C4-2B (cell line): Measurements from ENCODE around the gene PPP1R2C.

Experiments used
- H3K27ac ChIP-seq: fragments of 450-650 bp; 2 replicates; pipeline ENCODE4 v1.5.1; 2017
- ZFX ChIP-seq: fragments of 450-650 bp; IDR thresholded peaks from 2 replicates; pipeline ENCODE4 v1.6.1; 2017
- TF ChIP-seq, protein P1 (sequence below): fragments of 450-650 bp; conservative IDR thresholded peaks from 2 replicates; pipeline ENCODE4 v1.5.1; 2017; ENCODE audit warnings: mild to moderate bottlenecking

Gene PPP1R2C

DNA sequence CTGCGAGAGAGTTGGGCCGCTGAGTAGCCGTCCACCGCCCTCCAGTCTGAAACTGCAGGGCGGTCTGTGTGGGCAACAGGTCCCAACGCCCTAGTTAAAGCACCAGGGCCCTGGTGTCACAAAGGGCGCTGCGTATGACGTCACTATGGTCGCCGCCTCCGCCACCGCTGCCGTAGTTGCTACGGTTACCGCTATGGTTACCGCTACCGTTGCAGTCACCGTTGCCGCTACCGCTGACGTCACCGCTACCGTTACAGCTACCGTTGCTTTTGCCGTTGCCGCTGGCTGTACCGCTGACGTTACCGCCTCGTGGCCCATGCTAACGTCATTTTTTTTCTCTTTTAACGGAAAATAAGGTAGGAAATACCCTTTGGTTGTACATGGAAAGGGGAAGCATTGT is at the start of gene PPP1R2C:
TSS of gene PPP1R2C (minus strand) at position 68 of the 400 bp plus-strand sequence. CDS start 84 bp downstream, outside the sequence.
- TF ChIP-seq, protein P1, sequence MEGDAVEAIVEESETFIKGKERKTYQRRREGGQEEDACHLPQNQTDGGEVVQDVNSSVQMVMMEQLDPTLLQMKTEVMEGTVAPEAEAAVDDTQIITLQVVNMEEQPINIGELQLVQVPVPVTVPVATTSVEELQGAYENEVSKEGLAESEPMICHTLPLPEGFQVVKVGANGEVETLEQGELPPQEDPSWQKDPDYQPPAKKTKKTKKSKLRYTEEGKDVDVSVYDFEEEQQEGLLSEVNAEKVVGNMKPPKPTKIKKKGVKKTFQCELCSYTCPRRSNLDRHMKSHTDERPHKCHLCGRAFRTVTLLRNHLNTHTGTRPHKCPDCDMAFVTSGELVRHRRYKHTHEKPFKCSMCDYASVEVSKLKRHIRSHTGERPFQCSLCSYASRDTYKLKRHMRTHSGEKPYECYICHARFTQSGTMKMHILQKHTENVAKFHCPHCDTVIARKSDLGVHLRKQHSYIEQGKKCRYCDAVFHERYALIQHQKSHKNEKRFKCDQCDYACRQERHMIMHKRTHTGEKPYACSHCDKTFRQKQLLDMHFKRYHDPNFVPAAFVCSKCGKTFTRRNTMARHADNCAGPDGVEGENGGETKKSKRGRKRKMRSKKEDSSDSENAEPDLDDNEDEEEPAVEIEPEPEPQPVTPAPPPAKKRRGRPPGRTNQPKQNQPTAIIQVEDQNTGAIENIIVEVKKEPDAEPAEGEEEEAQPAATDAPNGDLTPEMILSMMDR = no peak
- no peak for TF ChIP-seq ZFX

DNA sequence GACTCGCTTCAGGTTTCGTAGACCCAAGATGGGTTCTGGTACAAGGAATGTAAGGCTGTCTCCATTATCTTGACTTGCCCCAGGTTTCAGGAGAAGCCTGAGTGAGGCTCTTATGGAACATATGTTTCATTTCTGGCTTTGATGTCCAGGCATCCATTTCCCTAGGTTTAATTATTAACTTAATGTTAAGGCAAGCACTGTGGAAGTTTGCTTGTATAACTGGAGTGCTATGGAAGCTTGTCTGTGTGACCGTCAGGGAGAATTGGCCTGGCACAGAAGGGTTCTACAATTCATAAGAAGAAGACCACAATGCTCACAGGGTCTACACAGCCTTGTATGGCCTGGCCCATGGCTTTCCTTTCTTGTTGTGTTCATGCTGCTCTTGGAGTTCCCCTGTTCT is 47.2 kb upstream of the PPP1R2C start:
- H3K27ac ChIP-seq = no peak overlapping the region
- TF ChIP-seq ZFX = no peak
- TF ChIP-seq, protein P1 = no peak

More for the DNA sequence above, at the start of gene PPP1R2C:
- H3K27ac ChIP-seq = no peak within 1 kb of the TSS

DNA sequence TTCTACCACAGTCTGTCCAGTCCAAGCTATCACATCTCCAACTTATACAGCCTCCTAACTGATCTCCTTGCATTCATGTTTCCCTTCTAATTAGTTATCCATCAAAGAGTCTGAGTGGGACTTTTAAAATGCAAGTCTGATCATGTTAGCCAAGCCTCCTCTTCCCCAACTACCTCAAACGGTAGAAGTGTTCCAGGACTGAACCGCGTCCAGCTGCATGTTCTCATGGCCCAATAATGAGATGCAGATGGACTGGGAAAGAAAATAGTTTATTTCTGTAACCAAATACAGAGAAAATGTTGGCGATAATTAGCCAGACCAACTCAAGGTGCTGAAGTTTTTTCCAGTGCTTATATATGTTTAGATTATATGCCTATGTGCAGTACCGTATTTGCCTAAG is 46.6 kb upstream of the PPP1R2C start:
- TF ChIP-seq, protein P1 = no peak
- no peak for TF ChIP-seq ZFX
- H3K27ac ChIP-seq = no peak overlapping the region

DNA sequence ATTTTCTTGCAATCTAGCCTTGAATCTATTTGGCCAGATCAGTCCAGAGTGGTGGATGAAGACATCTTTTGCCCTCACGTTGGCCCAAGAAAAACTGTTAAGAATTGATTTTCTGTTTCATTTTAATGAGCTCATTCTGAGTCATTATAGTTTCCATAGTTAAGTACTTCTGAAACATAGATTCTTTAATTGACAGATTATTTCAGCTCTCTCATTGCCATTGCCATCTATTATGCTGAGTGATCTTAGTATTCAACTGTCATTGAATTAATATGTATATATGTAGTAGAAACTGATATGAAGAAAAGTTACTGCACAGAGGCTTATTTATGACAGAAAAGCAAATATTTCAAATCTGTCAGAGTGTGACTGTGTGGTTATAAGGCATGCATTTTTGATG is 45.5 kb upstream of the PPP1R2C start:
- TF ChIP-seq, protein P1 = no peak
- TF ChIP-seq ZFX = no peak
- no peak overlapping the region for H3K27ac ChIP-seq

DNA sequence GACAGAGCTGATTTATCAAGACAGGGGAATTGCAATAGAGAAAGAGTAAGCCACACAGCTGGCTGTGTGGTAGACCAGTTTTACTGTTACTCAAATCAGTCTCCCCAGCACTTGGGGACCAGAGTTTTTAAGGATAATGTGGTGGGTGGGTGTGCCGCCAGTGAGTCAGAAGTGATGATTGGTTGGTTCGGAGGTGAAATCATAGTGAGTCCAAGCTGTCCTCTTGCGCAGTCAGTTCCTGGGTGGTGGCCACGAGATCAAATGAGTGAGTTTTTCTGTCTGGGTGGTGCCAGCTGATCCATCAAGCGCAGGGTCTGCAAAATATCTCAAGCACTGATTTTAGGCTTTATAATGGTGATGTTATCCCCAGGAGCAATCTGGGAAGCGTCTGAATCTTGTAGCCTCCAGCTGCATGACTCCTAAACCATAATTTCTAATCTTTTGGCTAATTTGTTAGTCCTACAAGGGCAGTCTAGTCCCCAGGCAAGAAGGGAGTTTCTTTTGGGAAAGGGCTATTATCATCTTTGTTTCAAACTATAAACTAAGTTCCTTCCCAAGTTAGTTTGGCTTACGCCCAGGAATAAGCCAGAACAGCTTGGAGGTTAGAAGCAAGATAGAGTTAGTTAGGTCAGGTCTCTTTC is 44.0 kb upstream of the PPP1R2C start:
- TF ChIP-seq, protein P1 = no peak
- no peak for TF ChIP-seq ZFX
- no peak overlapping the region for H3K27ac ChIP-seq

DNA sequence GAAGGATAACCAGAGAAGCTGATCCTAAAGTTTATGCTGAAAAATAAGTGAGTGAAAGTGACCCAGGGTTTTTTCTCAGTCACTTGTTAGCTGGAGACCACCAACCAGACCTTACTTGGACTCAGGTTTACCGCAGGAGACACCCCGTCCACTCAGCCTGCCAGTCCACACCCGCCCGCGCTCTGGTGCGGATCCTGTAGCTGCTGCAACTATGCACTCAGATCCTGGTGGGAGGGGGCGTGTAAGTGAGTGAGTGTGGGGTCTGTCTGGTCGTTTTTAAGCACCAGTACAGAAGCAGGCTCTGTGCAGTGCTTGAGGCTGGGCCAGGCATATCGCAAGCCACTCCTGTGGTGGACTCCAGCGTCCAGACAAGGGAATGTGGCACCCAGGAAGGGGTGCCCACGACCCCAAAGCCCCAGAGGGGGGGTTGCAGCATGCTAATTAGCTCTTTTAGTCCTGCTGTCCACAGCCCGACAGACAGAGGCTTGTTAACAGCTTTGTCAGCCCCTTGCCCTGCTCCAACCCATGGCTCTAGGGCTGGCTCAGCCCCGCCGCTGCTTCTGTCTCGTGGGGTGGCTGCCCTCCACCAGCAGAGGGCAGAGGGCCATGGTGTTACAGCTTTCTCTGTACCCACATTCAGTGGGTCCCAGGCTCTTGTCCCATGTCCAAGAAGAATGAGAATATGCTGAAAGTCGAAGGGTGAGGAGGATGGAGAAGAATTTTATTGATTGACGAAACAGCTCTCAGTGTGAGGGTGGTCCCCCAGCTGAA is 40.4 kb upstream of the PPP1R2C start:
- TF ChIP-seq, protein P1 = no peak
- no peak for TF ChIP-seq ZFX
- H3K27ac ChIP-seq = no peak overlapping the region

DNA sequence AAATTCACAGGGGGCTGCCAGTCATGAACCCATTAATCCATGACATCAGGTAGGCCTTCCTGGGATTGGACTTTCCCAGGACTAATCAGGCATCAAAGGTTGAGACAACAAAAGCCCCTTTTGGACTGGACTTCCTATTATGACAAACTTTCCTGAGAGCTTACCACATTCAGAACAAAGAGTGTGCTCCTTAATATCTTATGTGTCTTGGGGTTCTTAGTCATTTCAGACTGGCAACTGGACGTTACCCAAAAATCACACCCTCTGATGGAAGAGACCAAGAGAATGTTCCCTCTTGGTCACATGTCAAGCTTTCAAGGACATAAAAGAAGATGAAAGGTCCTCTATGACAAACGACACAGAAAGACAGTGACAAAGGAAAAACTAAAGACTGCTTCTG is 31.6 kb upstream of the PPP1R2C start:
- no peak for TF ChIP-seq ZFX
- TF ChIP-seq, protein P1 = no peak
- H3K27ac ChIP-seq = no peak overlapping the region
